HG03108 (cell line): ENCODE data around the gene RNF25.

Source experiments
- ATAC-seq: cut with Tn5 transposase; IDR thresholded peaks from one replicate; pipeline ENCODE4 v1.9.1; 2021; ENCODE audit warnings: moderate library complexity; ENCODE audit not compliant: unreplicated experiment

The RNF25 gene

GRCh38 chr2:218631837-218632236 lies 40.0 kb downstream of the RNF25 start:
- no peak for ATAC-seq

GRCh38 chr2:218627939-218628338 lies 43.9 kb downstream of the RNF25 start:
- ATAC-seq, result no peak

- ATAC-seq, result no peak
Measured at GRCh38 chr2:218626369-218626768, 45.4 kb downstream of the RNF25 start.

- no peak for ATAC-seq
Measured at GRCh38 chr2:218623366-218623705, 48.5 kb downstream of the RNF25 start.

- ATAC-seq, result no peak
Measured at GRCh38 chr2:218622606-218623365, 49.0 kb downstream of the RNF25 start.

- no peak for ATAC-seq
Measured at GRCh38 chr2:218621007-218621406, 50.8 kb downstream of the RNF25 start.

- ATAC-seq, result no peak
Measured at GRCh38 chr2:218618102-218618860, 53.5 kb downstream of the RNF25 start.

- no peak for ATAC-seq
Measured at GRCh38 chr2:218615868-218616315, 55.9 kb downstream of the RNF25 start.
